NCI-H345 (cell line): ENCODE results near the gene ADAT2.

Source experiments
- DNase-seq: peaks from one replicate; lab custom pipeline; 2025; lab: John Stamatoyannopoulos, UW

ADAT2 gene

GRCh38 chr6:143397227-143398222, 53.0 kb downstream of the ADAT2 start:
- DNase-seq, result no peak

GRCh38 chr6:143396497-143397226, 53.8 kb downstream of the ADAT2 start:
- DNase-seq, result no peak

- DNase-seq, result no peak
Measured at GRCh38 chr6:143395699-143396098, 54.8 kb downstream of the ADAT2 start.

DNA sequence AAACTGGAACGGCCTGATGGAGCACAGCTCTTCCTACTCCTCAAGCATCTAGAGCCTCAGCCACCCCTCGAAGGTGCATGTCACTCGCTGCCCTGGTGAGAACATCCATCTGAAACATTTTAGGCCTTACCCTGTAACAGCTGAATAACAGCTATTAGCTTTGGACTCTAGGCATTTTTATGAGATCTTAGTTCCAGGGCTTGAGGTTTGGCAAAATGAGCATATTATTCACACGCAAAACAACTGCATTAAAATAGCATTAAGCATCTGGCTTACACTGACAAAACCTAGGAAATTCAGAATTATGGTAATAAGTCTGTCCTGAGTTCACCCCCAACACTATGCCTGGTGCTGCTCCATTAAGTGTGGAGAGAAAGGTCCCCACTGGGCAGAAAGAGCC, 56.1 kb downstream of the ADAT2 start:
- DNase-seq, result no peak

DNA sequence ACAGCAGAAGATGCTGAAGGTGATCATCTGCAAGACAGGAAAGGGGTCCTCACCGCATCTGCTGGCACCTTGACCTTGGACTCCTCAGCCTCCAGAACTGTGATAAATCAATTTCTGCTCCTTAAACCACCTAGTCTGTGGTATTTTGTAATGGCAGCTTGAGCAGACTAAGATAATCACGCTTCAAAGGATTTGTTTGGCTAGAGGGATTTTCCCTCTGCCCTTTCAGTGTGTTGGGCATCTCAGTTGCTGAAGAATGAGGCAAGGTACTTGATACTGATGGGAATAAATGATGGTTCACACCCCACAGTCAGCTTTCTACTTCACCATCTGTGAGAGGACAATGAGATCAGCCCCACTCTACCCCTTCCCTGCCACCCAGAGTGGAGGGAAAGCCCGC, 60.2 kb downstream of the ADAT2 start:
- DNase-seq, result no peak

- DNase-seq, result no peak
Measured at GRCh38 chr6:143385636-143386035, 64.9 kb downstream of the ADAT2 start.

DNA sequence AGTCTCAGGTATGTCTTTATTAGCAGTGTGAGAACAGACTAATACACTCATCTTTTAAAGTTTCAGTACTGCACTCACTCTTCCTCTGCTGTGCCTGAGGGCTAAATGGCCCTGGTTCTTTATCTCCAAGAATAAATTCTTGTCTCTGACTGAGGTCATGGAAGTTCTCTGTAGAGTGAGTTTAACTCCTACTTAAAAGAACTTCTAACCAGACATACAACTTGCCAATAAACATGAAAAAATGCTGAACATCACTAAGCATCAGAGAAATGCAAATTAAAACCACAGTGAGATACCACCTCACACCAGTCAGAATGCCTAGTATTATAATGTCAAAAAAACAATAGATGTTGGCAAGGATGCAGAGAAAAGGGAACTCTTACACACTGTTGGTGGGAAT, 73.6 kb downstream of the ADAT2 start:
- no peak for DNase-seq

GRCh38 chr6:143376375-143376774, 74.1 kb downstream of the ADAT2 start:
- no peak for DNase-seq

GRCh38 chr6:143375022-143375585, 75.4 kb downstream of the ADAT2 start:
- DNase-seq, result no peak

DNA sequence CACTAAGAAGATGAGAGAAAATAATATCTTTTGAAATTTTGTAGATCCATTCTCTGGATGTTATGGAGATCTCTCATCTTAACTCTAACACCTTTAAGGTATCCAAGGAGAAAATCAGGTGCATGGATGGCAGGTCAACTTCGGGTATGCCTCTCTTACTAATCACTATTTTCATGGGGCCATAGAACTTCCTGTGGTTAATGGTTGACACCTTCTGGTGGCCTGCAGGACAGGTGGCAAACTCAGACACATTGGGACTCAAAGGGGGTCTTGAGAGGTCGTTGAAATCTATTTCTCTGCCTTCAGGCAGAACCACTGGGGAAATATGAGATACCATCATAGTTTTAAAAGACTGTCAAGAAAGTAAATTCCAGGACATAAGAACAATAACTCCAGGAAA, 76.5 kb downstream of the ADAT2 start:
- DNase-seq, result no peak
